Gastroesophageal sphincter (tissue), 3 donors: Measurements from ENCODE around the gene MAML2.

ENCODE experiments used
- EP300 ChIP-seq: sonication (generic); formaldehyde crosslinking; IDR thresholded peaks from one replicate; pipeline ENCODE4 v1.6.1; 2017; ENCODE audit warnings: antibody characterized with exemption, mild to moderate bottlenecking
- POLR2A ChIP-seq, 2 donors: fragments of 450-650 bp; IDR thresholded peaks; one replicate each; pipeline ENCODE4 v1.6.1; 2017; ENCODE audit warnings: antibody characterized with exemption in 2 of 2, mild to moderate bottlenecking in 2 of 2, moderate library complexity in 1 of 2
- POLR2AphosphoS5 ChIP-seq: sonication (generic); formaldehyde crosslinking; IDR thresholded peaks from one replicate; pipeline ENCODE4 v1.6.1; 2017; ENCODE audit warnings: antibody characterized with exemption
- TF ChIP-seq, protein P1 (sequence below), 4 experiments: fragments of 200-600 bp in 2 of 4; fragments of 450-650 bp in 2 of 4; sonication (generic) in 1 of 4; IDR thresholded peaks; one replicate each; pipeline ENCODE4 v1.5.1; 2017 to 2019; ENCODE audit warnings: antibody characterized with exemption in 4 of 4, mild to moderate bottlenecking in 2 of 4, moderate library complexity in 2 of 4

DNA sequence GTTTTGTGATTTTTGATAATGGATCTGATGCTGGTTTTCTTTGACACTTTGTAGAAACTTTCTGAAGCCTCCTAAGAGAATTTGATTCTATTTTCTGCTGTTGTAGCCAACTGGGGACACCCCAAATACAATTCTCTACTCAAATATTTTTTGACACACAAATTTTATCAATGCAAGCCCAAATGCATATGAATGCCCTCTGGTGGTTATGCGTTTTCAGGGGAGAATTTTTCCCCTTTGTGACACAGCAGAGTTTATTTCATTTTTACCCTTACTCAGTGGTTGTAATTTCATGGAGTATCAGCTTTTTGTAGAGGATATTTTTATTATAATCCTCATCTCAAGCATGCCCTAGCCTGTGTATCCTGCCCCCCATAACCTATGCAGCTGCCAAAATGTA, 374.4 kb downstream of the MAML2 start:
- TF ChIP-seq, protein P1, sequence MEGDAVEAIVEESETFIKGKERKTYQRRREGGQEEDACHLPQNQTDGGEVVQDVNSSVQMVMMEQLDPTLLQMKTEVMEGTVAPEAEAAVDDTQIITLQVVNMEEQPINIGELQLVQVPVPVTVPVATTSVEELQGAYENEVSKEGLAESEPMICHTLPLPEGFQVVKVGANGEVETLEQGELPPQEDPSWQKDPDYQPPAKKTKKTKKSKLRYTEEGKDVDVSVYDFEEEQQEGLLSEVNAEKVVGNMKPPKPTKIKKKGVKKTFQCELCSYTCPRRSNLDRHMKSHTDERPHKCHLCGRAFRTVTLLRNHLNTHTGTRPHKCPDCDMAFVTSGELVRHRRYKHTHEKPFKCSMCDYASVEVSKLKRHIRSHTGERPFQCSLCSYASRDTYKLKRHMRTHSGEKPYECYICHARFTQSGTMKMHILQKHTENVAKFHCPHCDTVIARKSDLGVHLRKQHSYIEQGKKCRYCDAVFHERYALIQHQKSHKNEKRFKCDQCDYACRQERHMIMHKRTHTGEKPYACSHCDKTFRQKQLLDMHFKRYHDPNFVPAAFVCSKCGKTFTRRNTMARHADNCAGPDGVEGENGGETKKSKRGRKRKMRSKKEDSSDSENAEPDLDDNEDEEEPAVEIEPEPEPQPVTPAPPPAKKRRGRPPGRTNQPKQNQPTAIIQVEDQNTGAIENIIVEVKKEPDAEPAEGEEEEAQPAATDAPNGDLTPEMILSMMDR (IDR thresholded peaks at IDR 0.05), result no peak
- TF ChIP-seq POLR2A (IDR thresholded peaks at IDR 0.05), result no peak
- no peak for TF ChIP-seq POLR2AphosphoS5
- TF ChIP-seq EP300, result no peak
